OCI-LY7 (cell line): ENCODE results near the gene ACKR1.

Experiments used
- CTCF ChIP-seq: fragments of 200-600 bp; sonication (generic); conservative IDR thresholded peaks from 2 replicates; pipeline ENCODE4 v1.5.1; 2014; ENCODE audit warnings: mild to moderate bottlenecking, antibody characterized with exemption, low read length, moderate library complexity, mixed read lengths
- EZH2phosphoT487 ChIP-seq: fragments of 200-600 bp; sonication (generic); IDR thresholded peaks from 2 replicates; pipeline ENCODE4 v1.6.1; 2018; ENCODE audit warnings: low read depth, borderline replicate concordance, mild to moderate bottlenecking, mixed run types, antibody characterized with exemption, low read length, moderate library complexity, mixed read lengths

GRCh38 chr1:159196543-159196942, 8.1 kb upstream of the ACKR1 start:
- TF ChIP-seq CTCF (peak; percentile 54), EZH2phosphoT487 (no peak)
